Sigmoid colon (tissue), 4 donors: ENCODE data around the gene ATP6V1C2.

Experiments used
- POLR2A ChIP-seq, 2 donors: fragments of 450-650 bp; IDR thresholded peaks; one replicate each; pipeline ENCODE4 v1.6.1; 2016; ENCODE audit warnings: antibody characterized with exemption in 2 of 2, mild to moderate bottlenecking in 2 of 2, moderate library complexity in 2 of 2
- POLR2AphosphoS5 ChIP-seq, 4 donors: sonication (generic); formaldehyde crosslinking; IDR thresholded peaks; one replicate each; pipeline ENCODE4 v1.6.1; 2017; ENCODE audit warnings: antibody characterized with exemption in 4 of 4
- TF ChIP-seq, protein P1 (sequence below), 4 experiments: fragments of 450-650 bp in 3 of 4; fragments of 200-600 bp in 1 of 4; IDR thresholded peaks; one replicate each; pipeline ENCODE4 v1.5.1; 2016 to 2019; ENCODE audit warnings: antibody characterized with exemption in 4 of 4, mild to moderate bottlenecking in 3 of 4, moderate library complexity in 2 of 4

DNA sequence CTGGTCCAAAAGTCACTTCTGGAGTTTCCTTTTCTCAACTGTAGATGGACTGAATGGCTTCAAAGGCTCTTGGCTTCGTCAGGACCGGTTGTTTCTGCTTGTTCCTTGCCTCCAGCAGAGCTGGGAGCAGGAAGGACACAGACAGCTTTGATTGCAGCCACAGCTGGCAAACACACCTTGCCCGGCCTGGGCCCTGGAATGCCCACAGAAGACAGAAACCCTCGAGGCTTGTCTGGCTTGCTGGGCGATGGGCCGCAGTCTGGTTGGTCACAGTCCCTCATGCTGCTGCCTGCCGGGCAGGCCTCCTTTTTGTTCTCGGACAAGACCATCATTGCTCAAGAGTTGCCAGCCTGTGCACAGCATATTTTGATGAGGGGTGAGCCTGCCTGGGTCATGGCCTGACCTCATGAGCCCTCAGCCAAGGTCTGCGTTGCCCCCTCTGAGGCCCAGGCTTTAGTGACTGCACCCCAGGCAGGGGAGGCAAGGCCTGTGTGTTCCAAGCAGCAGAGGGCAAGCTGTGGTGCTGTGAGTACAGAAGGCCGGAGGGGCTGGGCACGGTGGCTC, 37.8 kb downstream of the ATP6V1C2 start:
- TF ChIP-seq, protein P1, sequence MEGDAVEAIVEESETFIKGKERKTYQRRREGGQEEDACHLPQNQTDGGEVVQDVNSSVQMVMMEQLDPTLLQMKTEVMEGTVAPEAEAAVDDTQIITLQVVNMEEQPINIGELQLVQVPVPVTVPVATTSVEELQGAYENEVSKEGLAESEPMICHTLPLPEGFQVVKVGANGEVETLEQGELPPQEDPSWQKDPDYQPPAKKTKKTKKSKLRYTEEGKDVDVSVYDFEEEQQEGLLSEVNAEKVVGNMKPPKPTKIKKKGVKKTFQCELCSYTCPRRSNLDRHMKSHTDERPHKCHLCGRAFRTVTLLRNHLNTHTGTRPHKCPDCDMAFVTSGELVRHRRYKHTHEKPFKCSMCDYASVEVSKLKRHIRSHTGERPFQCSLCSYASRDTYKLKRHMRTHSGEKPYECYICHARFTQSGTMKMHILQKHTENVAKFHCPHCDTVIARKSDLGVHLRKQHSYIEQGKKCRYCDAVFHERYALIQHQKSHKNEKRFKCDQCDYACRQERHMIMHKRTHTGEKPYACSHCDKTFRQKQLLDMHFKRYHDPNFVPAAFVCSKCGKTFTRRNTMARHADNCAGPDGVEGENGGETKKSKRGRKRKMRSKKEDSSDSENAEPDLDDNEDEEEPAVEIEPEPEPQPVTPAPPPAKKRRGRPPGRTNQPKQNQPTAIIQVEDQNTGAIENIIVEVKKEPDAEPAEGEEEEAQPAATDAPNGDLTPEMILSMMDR (IDR thresholded peaks at IDR 0.05): no peak
- no peak for TF ChIP-seq POLR2A (IDR thresholded peaks at IDR 0.05)
- TF ChIP-seq POLR2AphosphoS5 (IDR thresholded peaks at IDR 0.05): no peak
